Adrenal gland (tissue), 12 donors: ENCODE measurements around the gene KRTAP10-1. TPM values are rescaled to one million over a fixed set of nuclear protein-coding genes. Genes with fewer than 3 reads are reported as not detected.

Source experiments
- DNase-seq, 7 donors: peaks; one replicate each; pipeline ENCODE4 v3.0.0-alpha.2; 2019 to 2020
- H3K27ac ChIP-seq, 5 donors: fragments of 200-600 bp; sonication (generic) in 4 of 5; 1 replicate in 3 of 5; 2 replicates in 2 of 5; pipeline versions ENCODE4 v1.5.1 to v1.8.0; 2016 to 2020; ENCODE audit warnings: mild to moderate bottlenecking in 1 of 5
- H3K27me3 ChIP-seq: fragments of 200-600 bp; 2 replicates; pipeline ENCODE4 v1.8.0; 2021
- H3K36me3 ChIP-seq, 2 donors: fragments of 200-600 bp; replicated peaks in 1 of 2; 1 replicate in 1 of 2; 2 replicates in 1 of 2; pipeline versions ENCODE4 v1.5.1 to v1.8.0; 2018 to 2022
- H3K4me1 ChIP-seq, 2 donors: fragments of 200-600 bp; replicated peaks in 1 of 2; 1 replicate in 1 of 2; 2 replicates in 1 of 2; pipeline versions ENCODE4 v1.5.1 to v1.8.0; 2018 to 2021
- H3K4me3 ChIP-seq, 4 donors: fragments of 200-600 bp; sonication (generic) in 3 of 4; one replicate each; pipeline ENCODE4 v1.5.1; 2016 to 2018
- H3K9me3 ChIP-seq, 3 donors: fragments of 200-600 bp; sonication (generic) in 1 of 3; replicated peaks in 1 of 3; 1 replicate in 2 of 3; 2 replicates in 1 of 3; pipeline versions ENCODE4 v1.5.1 to v1.8.0; 2016 to 2021
- POLR2A ChIP-seq, 2 donors: fragments of 450-650 bp; IDR thresholded peaks; one replicate each; pipeline ENCODE4 v1.6.1; 2017; ENCODE audit warnings: antibody characterized with exemption in 2 of 2, mild to moderate bottlenecking in 2 of 2, moderate library complexity in 1 of 2
- WGBS, 4 donors: extraction: QIAGEN DNeasy Blood & Tissue Kit in 2 of 4; methylation state at CpG; one replicate each; pipeline versions ENCODE4 v1.1.5 to v1.1.7; 2013 to 2017; 5-methylcytosine and 5-hydroxymethylcytosine counted together
- intact Hi-C, 2 donors: fragments of 100-400 bp; cut with DNase I; formaldehyde crosslinking; loops; one replicate each; pipeline versions ENCODE4 v1.14.1 to v1.15.0; 2022 to 2023
- polyA plus RNA-seq, 3 donors: library from polyadenylated mRNA; stranded (reverse); fragments of 200-250 nt in 2 of 3; fragments of 350-450 nt in 1 of 3; fragmentation: Illumina TruSeq in 1 of 3; extraction: RNeasy Lipid Tissue Mini Kit (QIAGEN cat#74804) in 1 of 3; gene quantifications; one replicate each; pipeline ENCODE4 v1.2.3, GENCODE V29; 2013 to 2014
- total RNA-seq, 9 donors: library from RNA; depleted of rRNA in 4 of 9; stranded (reverse); fragments of >200 nt in 4 of 9; fragments of 120-200 nt in 1 of 9; fragmentation: NEBNext Ultra II Directional in 1 of 9; extraction: Animal tissue kit (Norgen Biotek cat#: 25700) in 1 of 9; gene quantifications; one replicate each; pipeline versions ENCODE4 v1.1.0 to v1.2.4, GENCODE V29; 2013 to 2023
- TF ChIP-seq, protein P1 (sequence below), 6 experiments: fragments of 450-650 bp in 4 of 6; fragments of 200-600 bp in 2 of 6; sonication (generic) in 1 of 6; IDR thresholded peaks; 1 replicate in 5 of 6; 2 replicates in 1 of 6; pipeline versions ENCODE4 v1.5.1 to v1.8.0; 2016 to 2021; ENCODE audit warnings: antibody characterized with exemption in 6 of 6, mild to moderate bottlenecking in 2 of 6, moderate library complexity in 1 of 6
- donor health status: healthy with polysubstance abuse.
- donor health status: Bipolar disorder and iron deficiency.
- donor health status: DM: yes; HTN: yes; CAD: no.
- donor health status: DM: no; HTN: no; CAD: no.
- donor health status: DM: no; HTN: no; CAD: no.
- donor health status: DM: yes; HTN: yes; CAD: no.

Gene KRTAP10-1
- total and polyA plus RNA-seq, 12 donors = not detected

DNA sequence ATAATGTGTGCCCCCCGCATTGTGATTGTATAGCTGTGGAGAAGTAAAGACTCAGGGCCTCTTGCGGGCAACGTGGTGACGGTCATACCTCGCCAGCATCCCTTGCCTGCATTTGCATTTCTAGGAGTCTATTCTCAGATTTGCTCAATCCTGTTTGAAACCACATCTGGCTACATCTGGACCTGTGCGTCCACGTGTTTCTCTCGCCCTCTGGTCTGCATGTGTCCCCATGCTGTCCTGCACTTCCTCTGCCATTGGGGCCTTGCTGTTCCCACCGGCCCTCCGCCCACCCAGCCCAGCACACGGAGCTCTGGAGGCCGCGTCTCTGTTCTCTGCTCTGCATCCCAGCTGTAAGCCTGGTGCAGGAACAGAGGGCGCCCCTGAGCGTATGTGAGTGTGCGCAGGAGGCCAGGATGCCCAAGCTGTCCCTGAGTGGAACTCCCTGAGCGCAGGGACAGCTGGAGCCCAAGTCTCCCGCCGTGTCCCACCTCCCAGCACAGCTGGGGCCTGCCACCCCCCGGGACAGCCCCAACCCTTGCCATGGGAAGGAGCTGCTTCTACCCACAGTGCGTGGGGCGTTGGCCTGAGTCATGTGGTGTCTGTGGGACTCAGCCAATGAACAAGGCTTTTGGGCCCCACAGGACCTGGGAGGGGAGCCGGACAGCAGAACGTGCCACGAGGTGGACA is 9.7 kb upstream of the KRTAP10-1 start:
- Histone ChIP-seq H3K27ac (no peak overlapping the region), H3K27me3 (peaks cover 7% of the 10 kb centered on the region), H3K36me3 (no peaks in the 10 kb centered on the region), H3K4me1 (no peaks in the 10 kb centered on the region), H3K4me3 (no peak overlapping the region), H3K9me3 (peaks cover 0 to 8% (median 0%) of the 10 kb centered on the region in 3 donors)
- TF ChIP-seq POLR2A (IDR thresholded peaks at IDR 0.05) = no peak
- TF ChIP-seq, protein P1, sequence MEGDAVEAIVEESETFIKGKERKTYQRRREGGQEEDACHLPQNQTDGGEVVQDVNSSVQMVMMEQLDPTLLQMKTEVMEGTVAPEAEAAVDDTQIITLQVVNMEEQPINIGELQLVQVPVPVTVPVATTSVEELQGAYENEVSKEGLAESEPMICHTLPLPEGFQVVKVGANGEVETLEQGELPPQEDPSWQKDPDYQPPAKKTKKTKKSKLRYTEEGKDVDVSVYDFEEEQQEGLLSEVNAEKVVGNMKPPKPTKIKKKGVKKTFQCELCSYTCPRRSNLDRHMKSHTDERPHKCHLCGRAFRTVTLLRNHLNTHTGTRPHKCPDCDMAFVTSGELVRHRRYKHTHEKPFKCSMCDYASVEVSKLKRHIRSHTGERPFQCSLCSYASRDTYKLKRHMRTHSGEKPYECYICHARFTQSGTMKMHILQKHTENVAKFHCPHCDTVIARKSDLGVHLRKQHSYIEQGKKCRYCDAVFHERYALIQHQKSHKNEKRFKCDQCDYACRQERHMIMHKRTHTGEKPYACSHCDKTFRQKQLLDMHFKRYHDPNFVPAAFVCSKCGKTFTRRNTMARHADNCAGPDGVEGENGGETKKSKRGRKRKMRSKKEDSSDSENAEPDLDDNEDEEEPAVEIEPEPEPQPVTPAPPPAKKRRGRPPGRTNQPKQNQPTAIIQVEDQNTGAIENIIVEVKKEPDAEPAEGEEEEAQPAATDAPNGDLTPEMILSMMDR (IDR thresholded peaks at IDR 0.05) = no peak
- WGBS, 4 donors = 62 to 75% (median 72%) methylated on average over 16 to 25 of the region's 25 CpGs
- DNase-seq = peak in 1 of 7 donors; percentile 39
- intact Hi-C loops = loop anchor here in 1 of 2 donors (10.0 kb wide), 1 partner anchor 205 kb away; no protein-coding TSS in a partner anchor

DNA sequence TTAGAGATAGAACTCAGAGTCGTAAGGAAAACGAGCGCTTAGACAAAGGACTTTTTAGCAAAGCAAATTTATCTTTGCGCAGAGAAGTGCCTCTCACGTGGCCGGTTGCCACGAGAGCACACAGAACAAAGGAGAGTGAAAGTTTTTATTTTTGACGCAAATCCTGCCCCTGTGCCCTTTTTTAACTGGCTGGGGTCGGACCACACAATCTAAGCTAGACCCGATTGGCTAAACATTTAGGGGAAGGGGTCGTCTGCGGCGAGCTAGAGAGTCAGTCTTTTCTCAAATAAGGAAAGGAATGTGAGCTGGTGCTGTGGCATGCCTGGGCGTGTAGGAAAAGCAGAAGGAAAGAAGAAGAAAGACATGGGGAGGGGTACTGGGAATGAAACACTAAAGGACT is 8.9 kb upstream of the KRTAP10-1 start:
- H3K4me3 ChIP-seq = no peak overlapping the region
- intact Hi-C loops = no loop called here
- H3K9me3 ChIP-seq = peaks cover 0 to 8% (median 0%) of the 10 kb centered on the region in 3 donors
- WGBS, 4 donors = 36 to 44% (median 41%) methylated on average over 14 of the region's 14 CpGs
- no peak overlapping the region for H3K27ac ChIP-seq
- TF ChIP-seq, protein P1 (IDR thresholded peaks at IDR 0.05) = no peak
- no peak for TF ChIP-seq POLR2A (IDR thresholded peaks at IDR 0.05)
- H3K4me1 ChIP-seq = no peaks in the 10 kb centered on the region
- no peak for DNase-seq
- H3K36me3 ChIP-seq = no peaks in the 10 kb centered on the region
- peaks cover 7% of the 10 kb centered on the region for H3K27me3 ChIP-seq

DNA sequence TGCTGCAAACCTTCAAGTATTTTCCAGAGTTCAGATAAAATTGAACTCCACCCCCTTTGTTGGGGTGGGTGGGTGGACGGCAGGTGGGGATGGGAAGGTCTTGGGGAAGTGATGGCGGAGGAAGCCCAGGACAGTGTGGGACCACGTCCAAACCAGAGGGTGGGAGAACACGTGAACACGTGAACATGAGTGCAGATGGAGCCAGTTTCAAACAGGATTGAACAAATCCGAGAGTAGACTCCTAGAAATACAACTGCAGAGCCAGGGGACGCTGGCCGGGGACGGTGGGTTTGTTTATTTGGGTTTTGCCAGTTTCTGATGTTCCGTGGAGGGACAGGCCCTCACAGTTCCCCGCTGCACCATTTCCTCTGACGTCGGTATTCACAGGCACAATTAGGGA is 8.4 kb upstream of the KRTAP10-1 start:
- no peaks in the 10 kb centered on the region for H3K4me1 ChIP-seq
- no peak for TF ChIP-seq POLR2A (IDR thresholded peaks at IDR 0.05)
- H3K4me3 ChIP-seq = no peak overlapping the region
- H3K36me3 ChIP-seq = no peaks in the 10 kb centered on the region
- H3K9me3 ChIP-seq = peaks cover 0 to 8% (median 0%) of the 10 kb centered on the region in 3 donors
- H3K27ac ChIP-seq = no peak overlapping the region
- intact Hi-C loops = no loop called here
- peaks cover 7% of the 10 kb centered on the region for H3K27me3 ChIP-seq
- peak in 1 of 7 donors; percentile 30 for DNase-seq
- WGBS, 4 donors = 60 to 70% (median 65%) methylated on average over 13 of the region's 13 CpGs

DNA sequence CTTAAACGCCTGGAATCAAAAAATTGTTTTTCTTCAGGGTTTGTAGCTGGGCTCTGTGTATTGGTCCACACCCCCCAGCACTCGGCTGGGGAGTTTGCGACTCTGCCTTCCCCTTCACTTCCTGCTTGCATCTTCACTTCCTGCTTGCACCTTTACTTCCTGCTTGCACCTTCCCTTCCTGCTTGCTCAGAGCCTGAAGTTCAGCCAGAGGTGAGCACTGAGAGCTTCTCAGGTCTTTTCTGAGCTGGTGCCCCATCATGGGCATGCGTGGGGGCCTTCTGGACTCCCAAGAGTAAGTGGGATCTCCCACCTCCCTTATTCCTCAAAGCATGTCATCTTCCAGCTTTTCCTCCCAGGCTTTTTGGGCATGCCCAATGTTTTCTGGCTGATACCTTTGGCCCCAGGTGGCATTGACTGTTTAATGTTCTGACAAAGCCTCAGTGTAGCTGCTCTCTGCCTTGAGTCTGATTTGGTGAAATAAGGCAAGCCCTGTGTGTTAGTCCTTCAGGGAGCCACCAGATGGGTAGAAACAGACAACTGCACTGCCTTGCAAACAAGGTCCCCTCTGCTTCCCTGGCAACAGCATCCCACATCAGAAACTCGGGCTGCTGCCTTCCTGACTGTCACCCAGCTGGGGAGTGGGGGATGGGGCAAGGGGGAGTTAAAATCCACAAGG is 7.8 kb upstream of the KRTAP10-1 start:
- 44 to 51% (median 45%) methylated on average over 5 of the region's 5 CpGs for WGBS, 4 donors
- intact Hi-C loops = no loop called here
- Histone ChIP-seq H3K4me1 (no peaks in the 10 kb centered on the region), H3K4me3 (no peak overlapping the region), H3K9me3 (peaks cover 0 to 8% (median 0%) of the 10 kb centered on the region in 3 donors), H3K36me3 (no peaks in the 10 kb centered on the region), H3K27ac (no peak overlapping the region), H3K27me3 (peaks cover 7% of the 10 kb centered on the region)
- DNase-seq = peak in 1 of 7 donors; percentile 41
- TF ChIP-seq, protein P1 (IDR thresholded peaks at IDR 0.05) = no peak
- no peak for TF ChIP-seq POLR2A (IDR thresholded peaks at IDR 0.05)
